AG04449 (cell line): ENCODE measurements around the gene STAMBPL1.

Experiments
- CTCF ChIA-PET: fragments of 350-600 bp; formaldehyde crosslinking; extraction: SDS; loops from one replicate; lab custom pipeline; 2021; ENCODE audit warnings: antibody characterized with exemption; lab: Yijun Ruan, JAX
- POLR2A ChIA-PET: fragments of 400-600, 350-600 bp; formaldehyde crosslinking; extraction: SDS; loops from one replicate; lab custom pipeline; 2020; ENCODE audit warnings: antibody characterized with exemption, inconsistent platforms; lab: Yijun Ruan, JAX
- DNase-seq: peaks from one replicate; pipeline ENCODE4 v3.0.0-alpha.2; 2010; ENCODE audit warnings: low read depth, low spot score
- H3K4me3 ChIP-seq: 2 replicates; pipeline ENCODE4 v1.5.1; 2011; ENCODE audit warnings: low read depth, mild to moderate bottlenecking, control low read depth, low read length
- TF ChIP-seq, protein P1 (sequence below): IDR thresholded peaks from one replicate; pipeline ENCODE4 v1.5.1; 2011; ENCODE audit warnings: mild to moderate bottlenecking, moderate library complexity, low read length, control low read depth, inconsistent platforms; ENCODE audit not compliant: insufficient read depth; ENCODE audit errors: missing control alignments

STAMBPL1 gene

DNA sequence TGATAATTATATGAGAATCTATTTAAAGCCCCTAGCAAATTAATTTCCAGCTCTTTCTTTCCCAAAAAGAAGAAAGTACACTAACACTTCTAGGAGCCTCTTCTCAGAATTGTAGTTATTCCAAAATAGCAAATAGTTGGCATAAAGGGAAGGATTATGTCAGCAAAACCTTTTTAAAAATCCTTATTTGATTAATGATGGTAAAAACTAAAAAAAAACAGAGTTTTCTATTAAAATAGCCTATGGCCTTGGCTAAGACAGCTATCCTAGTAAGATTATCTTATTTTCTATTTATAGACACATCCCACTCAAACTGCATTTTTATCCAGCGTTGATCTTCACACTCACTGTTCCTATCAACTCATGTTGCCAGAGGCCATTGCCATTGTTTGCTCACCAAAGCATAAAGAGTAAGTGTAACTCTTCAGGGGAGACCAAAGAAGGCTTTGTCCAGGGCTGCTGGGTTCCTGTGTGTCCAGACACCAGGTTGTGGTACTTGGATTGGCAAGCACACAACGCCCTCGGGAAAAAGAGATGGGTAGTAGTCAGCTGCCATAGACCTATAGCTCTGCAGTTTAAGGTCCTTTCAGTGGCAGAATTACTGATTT, 41.0 kb downstream of the STAMBPL1 start:
- CTCF ChIA-PET: interaction anchor here (0.6 to 3.2 kb wide), 6 partner anchors 9 to 85 kb away, joined by 3 to 26 read pairs (median 4); no protein-coding TSS in a partner anchor
- POLR2A ChIA-PET: interaction anchor here (0.7 kb wide), 1 partner anchor 116 kb away, joined by 3 read pairs; no protein-coding TSS in a partner anchor
- TF ChIP-seq, protein P1, sequence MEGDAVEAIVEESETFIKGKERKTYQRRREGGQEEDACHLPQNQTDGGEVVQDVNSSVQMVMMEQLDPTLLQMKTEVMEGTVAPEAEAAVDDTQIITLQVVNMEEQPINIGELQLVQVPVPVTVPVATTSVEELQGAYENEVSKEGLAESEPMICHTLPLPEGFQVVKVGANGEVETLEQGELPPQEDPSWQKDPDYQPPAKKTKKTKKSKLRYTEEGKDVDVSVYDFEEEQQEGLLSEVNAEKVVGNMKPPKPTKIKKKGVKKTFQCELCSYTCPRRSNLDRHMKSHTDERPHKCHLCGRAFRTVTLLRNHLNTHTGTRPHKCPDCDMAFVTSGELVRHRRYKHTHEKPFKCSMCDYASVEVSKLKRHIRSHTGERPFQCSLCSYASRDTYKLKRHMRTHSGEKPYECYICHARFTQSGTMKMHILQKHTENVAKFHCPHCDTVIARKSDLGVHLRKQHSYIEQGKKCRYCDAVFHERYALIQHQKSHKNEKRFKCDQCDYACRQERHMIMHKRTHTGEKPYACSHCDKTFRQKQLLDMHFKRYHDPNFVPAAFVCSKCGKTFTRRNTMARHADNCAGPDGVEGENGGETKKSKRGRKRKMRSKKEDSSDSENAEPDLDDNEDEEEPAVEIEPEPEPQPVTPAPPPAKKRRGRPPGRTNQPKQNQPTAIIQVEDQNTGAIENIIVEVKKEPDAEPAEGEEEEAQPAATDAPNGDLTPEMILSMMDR: no peak
- DNase-seq: no peak
- no peak overlapping the region for H3K4me3 ChIP-seq

DNA sequence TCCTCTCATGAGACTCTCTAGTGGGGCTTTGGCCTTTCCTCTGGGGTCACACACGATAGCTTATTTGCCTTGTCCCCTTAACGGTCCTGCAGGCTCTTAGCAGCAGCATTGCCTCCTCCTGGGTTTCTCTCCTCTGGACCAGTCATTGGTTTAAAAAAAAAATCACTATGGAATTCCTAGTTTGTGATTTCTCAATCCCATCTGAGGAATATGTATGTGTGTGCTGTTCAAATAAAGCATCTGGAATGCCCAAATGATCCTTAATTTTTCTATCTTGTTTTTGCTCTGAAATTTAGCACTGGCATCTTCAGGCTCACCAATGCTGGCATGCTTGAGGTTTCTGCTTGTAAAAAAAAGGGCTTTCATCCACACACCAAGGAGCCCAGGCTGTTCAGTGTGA, 42.0 kb downstream of the STAMBPL1 start:
- CTCF ChIA-PET: interaction anchor here (2.9 to 3.2 kb wide), 2 partner anchors 9 to 86 kb away, joined by 17 to 26 read pairs; no protein-coding TSS in a partner anchor
- DNase-seq: no peak

DNA sequence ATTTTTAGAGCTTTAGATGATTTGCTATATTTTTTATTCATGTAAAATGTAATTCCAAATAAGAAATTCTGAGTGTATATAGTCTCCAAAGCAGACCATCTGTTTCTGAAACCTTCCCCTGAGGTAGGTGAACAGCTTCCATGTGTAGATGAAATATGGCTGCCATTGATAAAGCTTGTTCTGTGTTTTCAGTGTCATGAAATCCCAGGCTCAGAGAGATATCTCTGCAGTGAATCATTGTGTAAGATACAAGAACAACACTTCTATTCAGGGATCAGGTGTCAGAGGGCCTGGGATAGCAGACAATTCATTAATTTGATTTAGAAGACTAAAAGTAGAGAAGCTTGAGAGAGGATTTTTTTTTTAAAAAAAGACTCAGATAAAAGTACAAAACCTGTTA, 43.5 kb downstream of the STAMBPL1 start:
- POLR2A ChIA-PET: no interaction called here
- CTCF ChIA-PET: interaction anchor here (1.4 to 15.5 kb wide), 4 partner anchors 10 to 106 kb away, joined by 4 to 1009 read pairs (median 26); no protein-coding TSS in a partner anchor
- TF ChIP-seq, protein P1: no peak
- H3K4me3 ChIP-seq: no peak overlapping the region
- no peak for DNase-seq

More for the DNA sequence above, 42.0 kb downstream of the STAMBPL1 start:
- POLR2A ChIA-PET: no interaction called here
- no peak overlapping the region for H3K4me3 ChIP-seq
- TF ChIP-seq, protein P1: no peak

DNA sequence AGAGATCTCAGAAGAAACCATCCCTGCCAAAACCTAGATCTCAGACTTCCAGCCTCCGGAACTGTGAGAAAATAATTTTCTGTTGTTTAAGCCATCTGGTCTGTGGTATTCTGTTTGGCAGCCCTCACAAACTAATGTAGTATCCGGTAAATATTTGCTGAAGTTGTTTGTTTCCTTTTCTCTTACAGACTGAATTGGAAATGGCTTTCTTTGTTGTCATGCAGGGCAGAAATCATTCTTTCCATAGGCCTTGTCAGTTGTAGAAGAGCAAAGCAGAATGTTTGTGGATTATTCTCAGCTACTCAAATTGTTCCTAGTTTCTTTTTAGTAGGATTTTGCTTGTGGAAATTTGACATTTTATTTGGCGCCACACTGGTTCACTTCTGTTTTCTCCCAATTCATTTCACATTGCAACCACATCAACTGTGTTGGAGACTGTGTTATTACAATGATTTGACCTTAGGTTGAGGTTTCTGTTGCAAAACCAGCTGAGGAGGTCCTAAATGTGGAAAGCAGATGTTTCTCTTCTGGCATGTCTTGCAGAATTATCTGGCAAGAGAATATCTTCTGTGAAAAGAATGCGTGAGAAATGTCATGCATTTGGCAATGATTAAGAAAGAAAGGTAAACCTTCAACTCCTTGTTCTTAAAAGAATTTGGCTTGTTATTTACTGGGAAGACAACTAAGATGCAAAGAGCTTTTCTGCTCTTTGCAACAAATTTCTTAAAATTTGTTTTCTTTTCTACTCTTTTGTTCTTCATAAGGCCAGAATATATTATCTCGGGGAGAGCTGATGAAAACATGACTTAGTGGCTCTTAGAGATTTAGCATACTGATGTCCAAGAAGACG, 46.7 kb downstream of the STAMBPL1 start:
- CTCF ChIA-PET: interaction anchor here (0.7 to 15.5 kb wide), 6 partner anchors 7 to 366 kb away, joined by 3 to 1009 read pairs (median 4); no protein-coding TSS in a partner anchor
- no peak overlapping the region; the same call in 1 of the 2 replicates for H3K4me3 ChIP-seq
- peak; percentile 72 for DNase-seq
- POLR2A ChIA-PET: no interaction called here
- TF ChIP-seq, protein P1: no peak

DNA sequence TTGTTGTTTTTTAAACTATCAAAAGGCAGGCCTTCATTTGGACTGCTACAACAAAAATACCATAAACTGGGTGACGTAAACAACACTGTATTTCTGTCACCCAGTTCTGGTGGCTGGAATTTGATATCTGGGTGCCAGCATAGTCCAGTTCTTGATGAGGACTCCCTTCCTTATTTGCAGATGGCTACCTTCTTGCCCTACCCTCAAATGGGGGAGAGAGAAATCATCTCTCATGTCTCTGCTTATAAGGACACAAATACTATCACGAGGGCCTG, 47.3 kb downstream of the STAMBPL1 start:
- TF ChIP-seq, protein P1: no peak
- H3K4me3 ChIP-seq: no peak overlapping the region
- ChIA-PET POLR2A (no interaction called here), CTCF (interaction anchor here (0.7 to 15.5 kb wide), 4 partner anchors 54 to 367 kb away, joined by 3 to 1009 read pairs (median 4); no protein-coding TSS in a partner anchor)
- DNase-seq: no peak

DNA sequence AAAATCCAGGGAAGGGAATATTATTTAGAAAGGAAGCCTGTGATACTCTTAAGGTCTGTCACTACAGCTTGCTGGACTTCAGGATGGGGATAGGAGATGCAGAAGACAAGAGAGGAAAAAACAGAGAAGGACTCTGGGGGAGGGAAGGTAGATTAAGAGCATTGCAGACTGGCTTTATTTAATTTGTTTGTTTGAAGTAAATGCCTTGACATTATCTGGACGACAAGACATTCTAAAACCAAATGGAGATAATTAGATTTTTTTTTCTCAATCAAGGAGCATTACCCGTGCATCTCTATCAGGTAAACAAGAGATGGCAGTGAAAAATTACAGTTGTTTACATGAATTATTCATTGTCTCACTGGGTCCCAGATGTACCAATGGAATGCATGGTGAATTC, 48.2 kb downstream of the STAMBPL1 start:
- TF ChIP-seq, protein P1: no peak
- ChIA-PET POLR2A (no interaction called here), CTCF (interaction anchor here (1.0 to 15.5 kb wide), 9 partner anchors 7 to 365 kb away, joined by 3 to 1009 read pairs (median 5); partner anchors contain the start of gene STAMBPL1)
- H3K4me3 ChIP-seq: no peak overlapping the region
- no peak for DNase-seq
